Kidney epithelial cell (primary cell): Measurements from ENCODE around the gene TDRD3. TPM values are rescaled to one million over a fixed set of nuclear protein-coding genes. Genes with fewer than 3 reads are reported as not detected.

Experiments
- DNase-seq: peaks from one replicate; pipeline ENCODE4 v3.0.0-alpha.2; 2010; ENCODE audit warnings: low read depth
- H3K27me3 ChIP-seq: 2 replicates; pipeline ENCODE4 v1.6.0; 2011; ENCODE audit warnings: low read length; ENCODE audit not compliant: control insufficient read depth, insufficient read depth
- H3K36me3 ChIP-seq: 2 replicates; pipeline ENCODE4 v1.5.1; 2011; ENCODE audit warnings: low read length; ENCODE audit not compliant: control insufficient read depth, insufficient read depth
- H3K4me3 ChIP-seq: 2 replicates; pipeline ENCODE4 v1.5.1; 2011; ENCODE audit warnings: low read depth, mild to moderate bottlenecking, control low read depth, low read length
- total RNA-seq: library from RNA; depleted of rRNA; stranded (reverse); fragments of >200 nt; gene quantifications from 2 replicates; pipeline ENCODE4 v1.2.3, GENCODE V29; 2015
- TF ChIP-seq, protein P1 (sequence below): IDR thresholded peaks from 2 replicates; pipeline ENCODE4 v1.5.1; 2011; ENCODE audit warnings: mild to moderate bottlenecking, moderate library complexity, low read length, control low read depth, inconsistent platforms; ENCODE audit not compliant: insufficient read depth, poor library complexity, severe bottlenecking

TDRD3 gene
- total RNA-seq, 1 donor from 2014 or later = 15.7 TPM

DNA sequence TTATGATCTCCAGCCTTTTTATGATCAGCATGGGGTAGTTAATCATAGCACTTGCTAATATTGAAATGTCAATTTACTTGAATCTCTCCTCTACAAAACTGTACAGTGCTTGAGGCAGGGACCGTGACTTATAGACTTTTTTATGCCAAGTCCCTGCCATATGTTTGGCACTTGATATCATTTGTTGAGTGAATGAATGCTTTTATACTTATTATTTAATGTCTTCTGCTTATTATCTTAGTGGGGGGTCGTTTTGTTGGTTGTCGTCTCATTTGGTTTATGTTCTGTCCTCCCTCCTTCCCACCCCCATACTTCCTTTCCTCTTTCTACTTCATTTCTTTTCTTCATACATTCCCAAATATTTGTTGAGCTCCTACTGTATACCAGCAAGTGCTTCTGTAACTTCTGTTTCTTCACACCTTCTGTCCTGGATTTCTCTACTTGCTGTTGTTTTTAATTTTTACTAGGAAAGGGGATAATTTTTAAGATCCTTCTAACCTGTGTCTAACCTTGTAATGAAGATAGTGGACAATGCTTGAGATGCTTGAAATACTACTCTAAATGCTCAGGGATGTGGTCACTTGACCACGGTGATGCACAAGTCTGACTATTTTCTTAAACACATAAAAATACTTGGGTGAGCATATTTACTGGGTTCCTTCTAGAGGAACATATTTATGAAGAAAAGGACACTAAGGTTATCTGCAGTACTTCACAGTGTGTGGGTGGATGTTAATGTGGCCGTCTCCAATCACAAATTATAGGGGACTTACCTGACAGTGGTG is 223.8 kb downstream of the TDRD3 start:
- TF ChIP-seq, protein P1, sequence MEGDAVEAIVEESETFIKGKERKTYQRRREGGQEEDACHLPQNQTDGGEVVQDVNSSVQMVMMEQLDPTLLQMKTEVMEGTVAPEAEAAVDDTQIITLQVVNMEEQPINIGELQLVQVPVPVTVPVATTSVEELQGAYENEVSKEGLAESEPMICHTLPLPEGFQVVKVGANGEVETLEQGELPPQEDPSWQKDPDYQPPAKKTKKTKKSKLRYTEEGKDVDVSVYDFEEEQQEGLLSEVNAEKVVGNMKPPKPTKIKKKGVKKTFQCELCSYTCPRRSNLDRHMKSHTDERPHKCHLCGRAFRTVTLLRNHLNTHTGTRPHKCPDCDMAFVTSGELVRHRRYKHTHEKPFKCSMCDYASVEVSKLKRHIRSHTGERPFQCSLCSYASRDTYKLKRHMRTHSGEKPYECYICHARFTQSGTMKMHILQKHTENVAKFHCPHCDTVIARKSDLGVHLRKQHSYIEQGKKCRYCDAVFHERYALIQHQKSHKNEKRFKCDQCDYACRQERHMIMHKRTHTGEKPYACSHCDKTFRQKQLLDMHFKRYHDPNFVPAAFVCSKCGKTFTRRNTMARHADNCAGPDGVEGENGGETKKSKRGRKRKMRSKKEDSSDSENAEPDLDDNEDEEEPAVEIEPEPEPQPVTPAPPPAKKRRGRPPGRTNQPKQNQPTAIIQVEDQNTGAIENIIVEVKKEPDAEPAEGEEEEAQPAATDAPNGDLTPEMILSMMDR = no peak

DNA sequence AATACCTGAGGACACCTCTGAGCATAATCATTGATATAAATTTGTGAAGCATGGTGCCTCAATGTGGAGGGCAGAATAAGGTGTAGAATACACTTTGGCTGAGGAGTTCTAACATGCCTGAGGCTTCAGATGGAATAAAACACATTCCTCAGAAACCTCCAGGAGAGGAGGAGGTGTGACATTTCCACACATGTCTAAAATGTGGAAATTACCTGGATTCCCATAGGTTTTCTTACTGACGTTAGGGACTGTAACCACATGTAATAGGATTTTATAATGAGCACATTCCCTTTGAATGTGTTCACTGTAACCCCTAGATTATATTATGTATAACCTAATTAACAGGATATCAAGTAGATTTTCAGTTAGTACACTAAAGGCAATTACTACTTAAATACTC is 226.1 kb downstream of the TDRD3 start:
- H3K4me3 ChIP-seq = no peak overlapping the region
- no peak for DNase-seq

More for the DNA sequence above, 223.8 kb downstream of the TDRD3 start:
- H3K36me3 ChIP-seq = no peaks in the 10 kb centered on the region
- no peak for DNase-seq
- H3K4me3 ChIP-seq = no peak overlapping the region
- H3K27me3 ChIP-seq = no peaks in the 10 kb centered on the region

More for the DNA sequence above, 226.1 kb downstream of the TDRD3 start:
- Histone ChIP-seq H3K27me3 (no peaks in the 10 kb centered on the region), H3K36me3 (no peaks in the 10 kb centered on the region)
- TF ChIP-seq, protein P1 = no peak

Other genes with a start within 250 kb of the TDRD3 start
- 7.5 and 10.2 TPM in 2 replicates for gene DIAPH3, start 233.3 kb upstream of the TDRD3 start, total RNA-seq